ENCODE results near the gene FAM193B.
A peak's percentile ranks its signal among the peaks of the same experiment; 100 is the strongest.
"Not testable (repeated sequence)": the region's sequence is repeated elsewhere in the genome, so short reads cannot be mapped to it uniquely, and the experiment has no call there.

FAM193B gene

GRCh38 chr5:177576169-177576568 is 21.8 kb upstream of the FAM193B start:
- DNase-seq (ENCODE audit: low read depth): no peak

- DNase-seq (ENCODE audit: low read depth): no peak
These were observed 21.1 kb upstream of the FAM193B start for GRCh38 chr5:177575488-177575887.

GRCh38 chr5:177569894-177570293 is 15.5 kb upstream of the FAM193B start:
- DNase-seq (ENCODE audit: low read depth): no peak

- DNase-seq (ENCODE audit: low read depth): no peak
These were observed 14.0 kb upstream of the FAM193B start for GRCh38 chr5:177568326-177568725.

GRCh38 chr5:177565046-177565445 is 10.7 kb upstream of the FAM193B start:
- no peak for DNase-seq (ENCODE audit: low read depth)

GRCh38 chr5:177559446-177559941 is 5.1 kb upstream of the FAM193B start:
- DNase-seq (ENCODE audit: low read depth): not testable (repeated sequence)

- no peak for DNase-seq (ENCODE audit: low read depth)
These were observed 3.4 kb upstream of the FAM193B start for GRCh38 chr5:177557796-177558195.

- no peak for DNase-seq (ENCODE audit: low read depth)
These were observed 2.8 kb upstream of the FAM193B start for GRCh38 chr5:177557041-177557647.

GRCh38 chr5:177555665-177556064 is 1.3 kb upstream of the FAM193B start:
- DNase-seq (ENCODE audit: low read depth): no peak

GRCh38 chr5:177555228-177555627 is 865 bp upstream of the FAM193B start:
- no peak for DNase-seq (ENCODE audit: low read depth)

- no peak for DNase-seq (ENCODE audit: low read depth)
These were observed 513 bp downstream of the FAM193B start for GRCh38 chr5:177553671-177554429.

GRCh38 chr5:177552839-177553455 is 1.4 kb downstream of the FAM193B start:
- DNase-seq (ENCODE audit: low read depth): no peak

GRCh38 chr5:177550122-177550521 is 4.2 kb downstream of the FAM193B start:
- DNase-seq (ENCODE audit: low read depth): no peak

- no peak for DNase-seq (ENCODE audit: low read depth)
These were observed 5.9 kb downstream of the FAM193B start for GRCh38 chr5:177548495-177548894.

GRCh38 chr5:177547736-177548135 is 6.6 kb downstream of the FAM193B start:
- no peak for DNase-seq (ENCODE audit: low read depth)

- DNase-seq (ENCODE audit: low read depth): peak; percentile 99
These were observed 8.1 kb downstream of the FAM193B start for GRCh38 chr5:177546258-177546741.

GRCh38 chr5:177545487-177546257 is 8.7 kb downstream of the FAM193B start:
- peak; percentile 67 for DNase-seq (ENCODE audit: low read depth)

GRCh38 chr5:177542816-177543465 is 11.4 kb downstream of the FAM193B start:
- DNase-seq (ENCODE audit: low read depth): no peak

GRCh38 chr5:177540438-177540837 is 13.9 kb downstream of the FAM193B start:
- no peak for DNase-seq (ENCODE audit: low read depth)

GRCh38 chr5:177539411-177539810 is 15.0 kb downstream of the FAM193B start:
- peak; percentile 77 for DNase-seq (ENCODE audit: low read depth)

- DNase-seq (ENCODE audit: low read depth): no peak
These were observed 15.5 kb downstream of the FAM193B start for GRCh38 chr5:177538876-177539275.
